ENCODE measurements around the gene CAPZA2. TPM values are rescaled to one million over a fixed set of nuclear protein-coding genes. Genes with fewer than 3 reads are reported as not detected.

Gene CAPZA2
- total and polyA plus RNA-seq, 2 experiments from 2014 or later = 49.1 to 106 TPM

GRCh38 chr7:116967983-116968382 is 105.6 kb downstream of the CAPZA2 start:
- no peak for DNase-seq (ENCODE audit: low spot score)
- no peaks in the 10 kb centered on the region for H4K20me1 ChIP-seq (replicated peaks; ENCODE audit: insufficient read depth)
- TF ChIP-seq ZNF462 (CRISPR knock-in tag; IDR thresholded peaks at IDR 0.05) (no peak), ZNF331 (CRISPR knock-in tag; IDR thresholded peaks at IDR 0.05; ENCODE audit: low read depth) (no peak), JUNB (IDR thresholded peaks at IDR 0.05; ENCODE audit: unreplicated experiment) (no peak), CREB1 (CRISPR knock-in tag; IDR thresholded peaks at IDR 0.05; ENCODE audit: low read depth) (no peak), EZH2phosphoT487 (IDR thresholded peaks at IDR 0.05; ENCODE audit: unreplicated experiment) (no peak)
- H3K79me2 ChIP-seq (replicated peaks; ENCODE audit: insufficient read depth) = peaks cover 49% of the 10 kb centered on the region
- Mint-ChIP-seq H3K4me1 (peaks cover 43% of the 10 kb centered on the region), H3K27me3 (ENCODE audit: insufficient read depth, low read depth, poor library complexity) (peaks cover 4% of the 10 kb centered on the region), H3K4me3 (no peak overlapping the region), H3K36me3 (ENCODE audit: low read depth) (no peaks in the 10 kb centered on the region), H3K27ac (no peak overlapping the region), H3K9me3 (no peaks in the 10 kb centered on the region)
- H3K27me3 ChIP-seq (ENCODE audit: insufficient read depth) = no peaks in the 10 kb centered on the region
- no peaks in the 10 kb centered on the region for H3F3A ChIP-seq (replicated peaks; ENCODE audit: low read depth)
- H3K4me2 ChIP-seq = no peak overlapping the region
- H3K4me1 ChIP-seq (ENCODE audit: insufficient read depth) = peaks cover 35% of the 10 kb centered on the region
- H3K9me2 ChIP-seq (ENCODE audit: insufficient read depth) = no peaks in the 10 kb centered on the region
- no peak overlapping the region for H3K4me3 ChIP-seq
- no peak overlapping the region for H2AFZ ChIP-seq
- no peak overlapping the region for H3K27ac ChIP-seq (ENCODE audit: low read depth)
- no peaks in the 10 kb centered on the region for H3K36me3 ChIP-seq (ENCODE audit: insufficient read depth)
- no peak for ATAC-seq

GRCh38 chr7:116968631-116969030 is 106.2 kb downstream of the CAPZA2 start:
- Mint-ChIP-seq H3K27ac (0 out of 2 replicates have a peak overlapping the region, but pooled peaks have one; percentile 11), H3K4me3 (no peak overlapping the region)
- peaks cover 47% of the 10 kb centered on the region for H3K79me2 ChIP-seq (replicated peaks; ENCODE audit: insufficient read depth)
- no peak for TF ChIP-seq EZH2 (IDR thresholded peaks at IDR 0.05; ENCODE audit: low read depth, unreplicated experiment)
- TF ChIP-seq JUNB (IDR thresholded peaks at IDR 0.05; ENCODE audit: unreplicated experiment) = no peak
- no peak for TF ChIP-seq EZH2phosphoT487 (IDR thresholded peaks at IDR 0.05; ENCODE audit: unreplicated experiment)
- TF ChIP-seq STAT1 (IDR thresholded peaks at IDR 0.05; ENCODE audit: unreplicated experiment) = no peak
- TF ChIP-seq POLR2AphosphoS5 (IDR thresholded peaks at IDR 0.05; ENCODE audit: low read depth) = no peak
- TF ChIP-seq ZNF331 (CRISPR knock-in tag; IDR thresholded peaks at IDR 0.05; ENCODE audit: low read depth) = no peak
- no peak for TF ChIP-seq CTCF (conservative IDR thresholded peaks at IDR 0.05; ENCODE audit: low read depth in 2 of 2)
- no peak for TF ChIP-seq NANOG (IDR thresholded peaks at IDR 0.05; ENCODE audit: borderline replicate concordance)
- no peak for TF ChIP-seq CREB1 (CRISPR knock-in tag; IDR thresholded peaks at IDR 0.05; ENCODE audit: low read depth)
- no peak for TF ChIP-seq ETS1 (IDR thresholded peaks at IDR 0.05)

More at GRCh38 chr7:116968631-116969030, 106.2 kb downstream of the CAPZA2 start:
- no peaks in the 10 kb centered on the region for H3K9me2 ChIP-seq (ENCODE audit: insufficient read depth)
- H3K4me1 Mint-ChIP-seq = peaks cover 44% of the 10 kb centered on the region
- peaks cover under 1% of the 10 kb centered on the region; the same call in 1 of the 3 replicates for H3K36me3 Mint-ChIP-seq (ENCODE audit: low read depth)
- ATAC-seq (no peak; the same call in 2 of the 3 replicates), DNase-seq (ENCODE audit: low spot score) (peak; percentile 43)
- no peak overlapping the region for H2AFZ ChIP-seq
- H3K4me2 ChIP-seq = no peak overlapping the region
- no peak overlapping the region for H3K4me3 ChIP-seq
- peaks cover 4% of the 10 kb centered on the region for H3K27me3 Mint-ChIP-seq (ENCODE audit: insufficient read depth, low read depth, poor library complexity)
- H3K27me3 ChIP-seq (ENCODE audit: insufficient read depth) = no peaks in the 10 kb centered on the region
- H3K36me3 ChIP-seq (ENCODE audit: insufficient read depth) = no peaks in the 10 kb centered on the region
- peaks cover 35% of the 10 kb centered on the region for H3K4me1 ChIP-seq (ENCODE audit: insufficient read depth)
- H3K9me3 Mint-ChIP-seq = no peaks in the 10 kb centered on the region; the same call in 2 of the 3 replicates
- H4K20me1 ChIP-seq (replicated peaks; ENCODE audit: insufficient read depth) = no peaks in the 10 kb centered on the region
- H3F3A ChIP-seq (replicated peaks; ENCODE audit: low read depth) = no peaks in the 10 kb centered on the region
- H3K27ac ChIP-seq (ENCODE audit: low read depth) = no peak overlapping the region

All from GM23338 (cell line).